HepG2 (cell line): ENCODE measurements around the gene HIPK3.

Experiments used
- SETDB1 ChIP-seq: sonication (generic); formaldehyde crosslinking; IDR thresholded peaks from 2 replicates; pipeline ENCODE4 v1.5.1; 2020; ENCODE audit warnings: missing genetic modification reagents, mild to moderate bottlenecking, borderline replicate concordance
- TAF15 ChIP-seq: fragments of 200-400 bp; formaldehyde crosslinking; IDR thresholded peaks from one replicate; pipeline ENCODE4 v1.6.1; 2018; ENCODE audit warnings: mild to moderate bottlenecking, low read depth, low read length; ENCODE audit not compliant: poor library complexity, severe bottlenecking

- TF ChIP-seq SETDB1 (no peak), TAF15 (no peak)
Observed at GRCh38 chr11:33377412-33378370, 120.5 kb downstream of the HIPK3 start.
